Stimulated activated CD8-positive, alpha-beta memory T cell treated with anti-CD3 and anti-CD28 coated beads, Interleukin-7, amount 100 ng/mL, for 4 hours (primary cell): Measurements from ENCODE around the gene NFIX.
A peak's percentile ranks its signal among the peaks of the same experiment; 100 is the strongest.

Experiments used
- DNase-seq, 2 donors: peaks; one replicate each; pipeline ENCODE4 v3.0.0-alpha.2; 2020; ENCODE audit warnings: low read depth in 2 of 2

The NFIX gene

GRCh38 chr19:13008926-13009787 lies 13.9 kb downstream of the NFIX start:
- DNase-seq = no peak

GRCh38 chr19:13010038-13010991 lies 15.0 kb downstream of the NFIX start:
- DNase-seq = no peak

- DNase-seq = no peak
These were observed 15.8 kb downstream of the NFIX start for GRCh38 chr19:13010992-13011652.

- DNase-seq = no peak
These were observed 16.5 kb downstream of the NFIX start for GRCh38 chr19:13011653-13012389.

GRCh38 chr19:13012390-13012689 lies 17.1 kb downstream of the NFIX start:
- no peak for DNase-seq

GRCh38 chr19:13012690-13013608 lies 17.7 kb downstream of the NFIX start:
- peak in 1 of 2 donors; percentile 12 for DNase-seq

GRCh38 chr19:13013649-13014048 lies 18.4 kb downstream of the NFIX start:
- DNase-seq = no peak

- no peak for DNase-seq
These were observed 19.0 kb downstream of the NFIX start for GRCh38 chr19:13014101-13014920.

- no peak for DNase-seq
These were observed 19.6 kb downstream of the NFIX start for GRCh38 chr19:13014921-13015280.

- DNase-seq = no peak
These were observed 20.3 kb downstream of the NFIX start for GRCh38 chr19:13015361-13016223.

GRCh38 chr19:13016245-13016627 lies 21.0 kb downstream of the NFIX start:
- DNase-seq = no peak

GRCh38 chr19:13016628-13017305 lies 21.5 kb downstream of the NFIX start:
- no peak for DNase-seq

GRCh38 chr19:13017306-13018034 lies 22.2 kb downstream of the NFIX start:
- no peak for DNase-seq

GRCh38 chr19:13018035-13018914 lies 23.0 kb downstream of the NFIX start:
- no peak for DNase-seq

- no peak for DNase-seq
These were observed 24.1 kb downstream of the NFIX start for GRCh38 chr19:13019332-13019731.

GRCh38 chr19:13020002-13020414 lies 24.7 kb downstream of the NFIX start:
- no peak for DNase-seq
